HepG2 (cell line): ENCODE data around the gene TRIM27. TPM values are rescaled to one million over a fixed set of nuclear protein-coding genes. Genes with fewer than 3 reads are reported as not detected.

Experiments used
- ELF1 ChIP-seq: sonication (generic); formaldehyde crosslinking; IDR thresholded peaks from 2 replicates; pipeline ENCODE4 v1.4.0; 2020; ENCODE audit warnings: missing genetic modification reagents
- FOSL2 ChIP-seq: sonication (generic); formaldehyde crosslinking; IDR thresholded peaks from 2 replicates; pipeline ENCODE4 v1.4.0; 2020; ENCODE audit warnings: missing genetic modification reagents
- GPN1 ChIP-seq: sonication (generic); formaldehyde crosslinking; IDR thresholded peaks from 2 replicates; pipeline ENCODE4 v1.5.1; 2020; ENCODE audit warnings: missing genetic modification reagents, borderline replicate concordance
- HNRNPH1 ChIP-seq: fragments of 200-400 bp; formaldehyde crosslinking; optimal IDR thresholded peaks from 2 replicates; pipeline ENCODE3; 2017; ENCODE audit warnings: mild to moderate bottlenecking, low read depth, low read length
- IRX3 ChIP-seq: sonication (generic); formaldehyde crosslinking; IDR thresholded peaks from 2 replicates; pipeline ENCODE4 v1.8.1; 2023; ENCODE audit warnings: mild to moderate bottlenecking, low read depth, missing genetic modification reagents, borderline replicate concordance
- KDM1A ChIP-seq: IDR thresholded peaks from 2 replicates; pipeline ENCODE4 v1.6.1; 2016; ENCODE audit warnings: missing compliant biosample characterization
- KLF11 ChIP-seq: IDR thresholded peaks from 2 replicates; pipeline ENCODE4 v1.6.1; 2016; ENCODE audit warnings: missing compliant biosample characterization
- MED1 ChIP-seq: sonication (generic); formaldehyde crosslinking; IDR thresholded peaks from 2 replicates; pipeline ENCODE4 v1.4.0; 2020; ENCODE audit warnings: missing genetic modification reagents
- NR3C1 ChIP-seq: sonication (generic); formaldehyde crosslinking; IDR thresholded peaks from 2 replicates; pipeline ENCODE4 v1.4.0; 2020; ENCODE audit warnings: missing genetic modification reagents
- SOX6 ChIP-seq, 2 experiments: fragments of 450-650 bp in 1 of 2; sonication (generic) in 1 of 2; formaldehyde crosslinking in 1 of 2; IDR thresholded peaks; 2 replicates each; pipeline versions ENCODE4 v1.4.0 to v1.6.1; 2017 to 2020; ENCODE audit warnings: antibody characterized with exemption in 1 of 2, mild to moderate bottlenecking in 1 of 2, missing genetic modification reagents in 1 of 2
- TBL1XR1 ChIP-seq: fragments of 150-350 bp; IDR thresholded peaks from 2 replicates; pipeline ENCODE4 v1.6.1; 2014; ENCODE audit warnings: borderline replicate concordance, low read length; ENCODE audit not compliant: partially characterized antibody
- TCF7 ChIP-seq: sonication (generic); IDR thresholded peaks from 2 replicates; pipeline ENCODE4 v1.6.1; 2016; ENCODE audit warnings: antibody characterized with exemption, low read depth
- ZC3H13 ChIP-seq: sonication (generic); formaldehyde crosslinking; IDR thresholded peaks from 2 replicates; pipeline ENCODE4 v1.8.1; 2023; ENCODE audit warnings: mild to moderate bottlenecking, missing genetic modification reagents, moderate library complexity
- ZNF101 ChIP-seq: sonication (generic); formaldehyde crosslinking; IDR thresholded peaks from 2 replicates; pipeline ENCODE4 v1.4.0; 2020; ENCODE audit warnings: mild to moderate bottlenecking, low read depth, missing genetic modification reagents, borderline replicate concordance
- ZNF350 ChIP-seq: sonication (generic); formaldehyde crosslinking; IDR thresholded peaks from 2 replicates; pipeline ENCODE4 v1.4.0; 2020; ENCODE audit warnings: mild to moderate bottlenecking, low read depth, missing genetic modification reagents, borderline replicate concordance
- ZNF703 ChIP-seq: sonication (generic); formaldehyde crosslinking; IDR thresholded peaks from 2 replicates; pipeline ENCODE4 v1.5.1; 2020; ENCODE audit warnings: missing genetic modification reagents, mild to moderate bottlenecking, moderate library complexity, borderline replicate concordance
- ZNF772 ChIP-seq: sonication (generic); formaldehyde crosslinking; IDR thresholded peaks from 2 replicates; pipeline ENCODE4 v1.5.0; 2020; ENCODE audit warnings: mild to moderate bottlenecking, missing genetic modification reagents
- ZNF792 ChIP-seq: IDR thresholded peaks from 2 replicates; pipeline ENCODE4 v1.6.1; 2016
- ZNF841 ChIP-seq: sonication (generic); formaldehyde crosslinking; IDR thresholded peaks from 2 replicates; pipeline ENCODE4 v1.8.1; 2023; ENCODE audit warnings: missing genetic modification reagents, borderline replicate concordance
- polyA plus RNA-seq, 8 experiments: library from polyadenylated mRNA; depleted of rRNA in 3 of 8; stranded (reverse) in 7 of 8; unstranded in 1 of 8; fragments of >200 nt; fragmentation: Illumina TruSeq in 4 of 8; extraction: Trizol in 4 of 8; gene quantifications; 2 replicates each; pipeline versions ENCODE4 v1.2.1 to v1.2.3, GENCODE V29; 2011 to 2016; ENCODE audit warnings: low read depth in 4 of 8, missing spikeins in 1 of 8, mixed read lengths in 1 of 8; ENCODE audit not compliant: insufficient read depth in 1 of 8
- total RNA-seq, 5 experiments: library from RNA; depleted of rRNA; stranded (reverse); fragments of >200 nt; fragmentation: Illumina TruSeq; extraction: Trizol; gene quantifications; 2 replicates each; pipeline ENCODE4 v1.2.3, GENCODE V29; 2016; ENCODE audit warnings: low read depth in 1 of 5
- TF ChIP-seq, protein P1 (sequence below): sonication (generic); formaldehyde crosslinking; IDR thresholded peaks from 2 replicates; pipeline ENCODE4 v1.5.1; 2020; ENCODE audit warnings: mild to moderate bottlenecking, missing genetic modification reagents, borderline replicate concordance
- TF ChIP-seq, protein P2 (sequence below): sonication (generic); formaldehyde crosslinking; IDR thresholded peaks from 2 replicates; pipeline ENCODE4 v1.8.0; 2022; ENCODE audit warnings: mild to moderate bottlenecking, missing genetic modification reagents, moderate library complexity
- TF ChIP-seq, protein P3 (sequence below): sonication (generic); formaldehyde crosslinking; IDR thresholded peaks from 2 replicates; pipeline ENCODE4 v1.5.0; 2020; ENCODE audit warnings: mild to moderate bottlenecking, missing genetic modification reagents

Gene TRIM27
- total and polyA plus RNA-seq, 2 of the 13 experiments (the other 11 are each of a cell fraction or from before 2014, with no cell fraction given): 88.6 to 112 TPM

DNA sequence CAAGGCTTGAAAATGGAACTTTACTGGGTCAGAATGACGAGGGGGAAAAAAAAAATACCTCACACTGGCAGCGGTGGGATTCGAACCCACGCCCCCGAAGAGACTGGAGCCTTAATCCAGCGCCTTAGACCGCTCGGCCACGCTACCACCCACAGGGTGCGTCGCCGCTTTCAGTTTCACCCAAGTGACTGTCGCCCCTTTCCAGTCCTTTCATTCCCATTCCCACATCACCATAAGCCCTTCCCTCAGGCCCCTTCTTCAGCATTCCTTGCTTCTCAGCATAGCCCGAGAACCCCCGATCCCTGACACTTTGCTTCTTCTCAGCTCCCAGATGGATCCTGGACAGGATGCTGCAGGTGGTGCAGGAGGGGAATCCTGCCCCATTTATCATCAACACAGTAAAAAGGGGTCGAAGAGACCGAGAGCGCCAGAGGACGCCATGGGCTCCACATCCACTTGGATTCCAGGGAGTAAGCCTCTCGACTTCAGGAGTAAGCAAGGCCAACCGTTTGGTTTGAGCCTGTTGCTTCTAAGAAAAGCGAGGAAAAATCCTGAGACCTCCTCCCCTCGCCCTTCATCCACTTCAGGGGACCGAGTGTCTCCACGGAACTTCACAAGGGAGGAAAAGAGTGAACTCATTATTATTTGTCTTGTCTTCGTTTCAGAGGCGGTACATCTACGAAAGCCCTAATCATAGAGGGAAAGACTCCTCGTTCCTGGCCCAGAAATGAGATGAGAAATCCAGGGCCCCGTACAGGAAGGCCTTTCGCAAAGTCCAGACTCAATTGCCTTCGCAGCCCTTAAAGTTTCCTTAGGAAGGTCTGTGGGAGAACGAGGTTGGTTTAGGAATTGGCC is 20.0 kb upstream of the TRIM27 start (continued):
- TF ChIP-seq, protein P1, sequence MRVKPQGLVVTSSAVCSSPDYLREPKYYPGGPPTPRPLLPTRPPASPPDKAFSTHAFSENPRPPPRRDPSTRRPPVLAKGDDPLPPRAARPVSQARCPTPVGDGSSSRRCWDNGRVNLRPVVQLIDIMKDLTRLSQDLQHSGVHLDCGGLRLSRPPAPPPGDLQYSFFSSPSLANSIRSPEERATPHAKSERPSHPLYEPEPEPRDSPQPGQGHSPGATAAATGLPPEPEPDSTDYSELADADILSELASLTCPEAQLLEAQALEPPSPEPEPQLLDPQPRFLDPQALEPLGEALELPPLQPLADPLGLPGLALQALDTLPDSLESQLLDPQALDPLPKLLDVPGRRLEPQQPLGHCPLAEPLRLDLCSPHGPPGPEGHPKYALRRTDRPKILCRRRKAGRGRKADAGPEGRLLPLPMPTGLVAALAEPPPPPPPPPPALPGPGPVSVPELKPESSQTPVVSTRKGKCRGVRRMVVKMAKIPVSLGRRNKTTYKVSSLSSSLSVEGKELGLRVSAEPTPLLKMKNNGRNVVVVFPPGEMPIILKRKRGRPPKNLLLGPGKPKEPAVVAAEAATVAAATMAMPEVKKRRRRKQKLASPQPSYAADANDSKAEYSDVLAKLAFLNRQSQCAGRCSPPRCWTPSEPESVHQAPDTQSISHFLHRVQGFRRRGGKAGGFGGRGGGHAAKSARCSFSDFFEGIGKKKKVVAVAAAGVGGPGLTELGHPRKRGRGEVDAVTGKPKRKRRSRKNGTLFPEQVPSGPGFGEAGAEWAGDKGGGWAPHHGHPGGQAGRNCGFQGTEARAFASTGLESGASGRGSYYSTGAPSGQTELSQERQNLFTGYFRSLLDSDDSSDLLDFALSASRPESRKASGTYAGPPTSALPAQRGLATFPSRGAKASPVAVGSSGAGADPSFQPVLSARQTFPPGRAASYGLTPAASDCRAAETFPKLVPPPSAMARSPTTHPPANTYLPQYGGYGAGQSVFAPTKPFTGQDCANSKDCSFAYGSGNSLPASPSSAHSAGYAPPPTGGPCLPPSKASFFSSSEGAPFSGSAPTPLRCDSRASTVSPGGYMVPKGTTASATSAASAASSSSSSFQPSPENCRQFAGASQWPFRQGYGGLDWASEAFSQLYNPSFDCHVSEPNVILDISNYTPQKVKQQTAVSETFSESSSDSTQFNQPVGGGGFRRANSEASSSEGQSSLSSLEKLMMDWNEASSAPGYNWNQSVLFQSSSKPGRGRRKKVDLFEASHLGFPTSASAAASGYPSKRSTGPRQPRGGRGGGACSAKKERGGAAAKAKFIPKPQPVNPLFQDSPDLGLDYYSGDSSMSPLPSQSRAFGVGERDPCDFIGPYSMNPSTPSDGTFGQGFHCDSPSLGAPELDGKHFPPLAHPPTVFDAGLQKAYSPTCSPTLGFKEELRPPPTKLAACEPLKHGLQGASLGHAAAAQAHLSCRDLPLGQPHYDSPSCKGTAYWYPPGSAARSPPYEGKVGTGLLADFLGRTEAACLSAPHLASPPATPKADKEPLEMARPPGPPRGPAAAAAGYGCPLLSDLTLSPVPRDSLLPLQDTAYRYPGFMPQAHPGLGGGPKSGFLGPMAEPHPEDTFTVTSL (CRISPR knock-in tag): no peak
- TF ChIP-seq ZNF350 (CRISPR knock-in tag): peak; percentile 81
- TF ChIP-seq KLF11: no peak
- no peak for TF ChIP-seq IRX3 (CRISPR knock-in tag)
- TF ChIP-seq, protein P2, sequence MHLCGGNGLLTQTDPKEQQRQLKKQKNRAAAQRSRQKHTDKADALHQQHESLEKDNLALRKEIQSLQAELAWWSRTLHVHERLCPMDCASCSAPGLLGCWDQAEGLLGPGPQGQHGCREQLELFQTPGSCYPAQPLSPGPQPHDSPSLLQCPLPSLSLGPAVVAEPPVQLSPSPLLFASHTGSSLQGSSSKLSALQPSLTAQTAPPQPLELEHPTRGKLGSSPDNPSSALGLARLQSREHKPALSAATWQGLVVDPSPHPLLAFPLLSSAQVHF (CRISPR knock-in tag): no peak
- TF ChIP-seq, protein P3, sequence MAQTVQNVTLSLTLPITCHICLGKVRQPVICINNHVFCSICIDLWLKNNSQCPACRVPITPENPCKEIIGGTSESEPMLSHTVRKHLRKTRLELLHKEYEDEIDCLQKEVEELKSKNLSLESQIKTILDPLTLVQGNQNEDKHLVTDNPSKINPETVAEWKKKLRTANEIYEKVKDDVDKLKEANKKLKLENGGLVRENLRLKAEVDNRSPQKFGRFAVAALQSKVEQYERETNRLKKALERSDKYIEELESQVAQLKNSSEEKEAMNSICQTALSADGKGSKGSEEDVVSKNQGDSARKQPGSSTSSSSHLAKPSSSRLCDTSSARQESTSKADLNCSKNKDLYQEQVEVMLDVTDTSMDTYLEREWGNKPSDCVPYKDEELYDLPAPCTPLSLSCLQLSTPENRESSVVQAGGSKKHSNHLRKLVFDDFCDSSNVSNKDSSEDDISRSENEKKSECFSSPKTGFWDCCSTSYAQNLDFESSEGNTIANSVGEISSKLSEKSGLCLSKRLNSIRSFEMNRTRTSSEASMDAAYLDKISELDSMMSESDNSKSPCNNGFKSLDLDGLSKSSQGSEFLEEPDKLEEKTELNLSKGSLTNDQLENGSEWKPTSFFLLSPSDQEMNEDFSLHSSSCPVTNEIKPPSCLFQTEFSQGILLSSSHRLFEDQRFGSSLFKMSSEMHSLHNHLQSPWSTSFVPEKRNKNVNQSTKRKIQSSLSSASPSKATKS (CRISPR knock-in tag): no peak
- TF ChIP-seq ZNF703 (CRISPR knock-in tag): no peak
- 0 out of 2 replicates have a peak, but pooled peaks have one; percentile 39 for TF ChIP-seq ZNF101 (CRISPR knock-in tag)
- TF ChIP-seq FOSL2: peak; percentile 68
- TF ChIP-seq KDM1A (CRISPR knock-in tag): no peak; the same call in 1 of the 2 replicates
- TF ChIP-seq TBL1XR1: no peak
- no peak for TF ChIP-seq HNRNPH1
- TF ChIP-seq ZNF772 (CRISPR knock-in tag): no peak
- no peak for TF ChIP-seq GPN1 (CRISPR knock-in tag)
- TF ChIP-seq ZNF792 (CRISPR knock-in tag): no peak
- peak; percentile 65 for TF ChIP-seq MED1 (CRISPR knock-in tag)
- TF ChIP-seq ZNF841 (CRISPR knock-in tag): no peak
- no peak for TF ChIP-seq NR3C1
- TF ChIP-seq TCF7: no peak
- no peak for TF ChIP-seq ZC3H13 (CRISPR knock-in tag)
- TF ChIP-seq SOX6 (IDR thresholded peaks at IDR 0.05): no peak
- no peak; the same call in 1 of the 2 replicates for TF ChIP-seq SOX6 (CRISPR knock-in tag; IDR thresholded peaks at IDR 0.05)
- TF ChIP-seq ELF1: no peak
